GM19455 (cell line): ENCODE measurements around the gene ACE.

Experiments used
- ATAC-seq: cut with Tn5 transposase; IDR thresholded peaks from one replicate; pipeline ENCODE4 v1.9.1; 2021; ENCODE audit not compliant: unreplicated experiment

ACE gene

DNA sequence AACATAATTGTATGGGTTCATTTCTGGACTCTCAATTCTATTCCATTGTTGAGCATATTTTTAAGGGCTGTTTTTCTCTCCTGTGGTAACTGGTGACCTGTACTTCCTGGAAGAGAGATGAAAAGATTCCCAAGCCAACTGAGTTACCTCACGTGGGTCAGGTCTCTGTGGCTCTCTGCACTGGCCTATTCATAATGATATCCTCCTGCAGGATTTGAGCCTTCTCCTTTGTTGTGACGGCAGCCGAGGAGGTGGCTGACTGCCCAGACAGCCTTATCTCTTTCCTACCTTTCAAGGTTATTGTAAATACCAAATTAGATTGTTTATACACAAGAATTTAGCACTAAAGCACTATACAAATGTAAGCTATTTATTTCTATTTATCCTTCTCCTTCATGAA is 2.7 kb upstream of the ACE start:
- ATAC-seq = no peak

DNA sequence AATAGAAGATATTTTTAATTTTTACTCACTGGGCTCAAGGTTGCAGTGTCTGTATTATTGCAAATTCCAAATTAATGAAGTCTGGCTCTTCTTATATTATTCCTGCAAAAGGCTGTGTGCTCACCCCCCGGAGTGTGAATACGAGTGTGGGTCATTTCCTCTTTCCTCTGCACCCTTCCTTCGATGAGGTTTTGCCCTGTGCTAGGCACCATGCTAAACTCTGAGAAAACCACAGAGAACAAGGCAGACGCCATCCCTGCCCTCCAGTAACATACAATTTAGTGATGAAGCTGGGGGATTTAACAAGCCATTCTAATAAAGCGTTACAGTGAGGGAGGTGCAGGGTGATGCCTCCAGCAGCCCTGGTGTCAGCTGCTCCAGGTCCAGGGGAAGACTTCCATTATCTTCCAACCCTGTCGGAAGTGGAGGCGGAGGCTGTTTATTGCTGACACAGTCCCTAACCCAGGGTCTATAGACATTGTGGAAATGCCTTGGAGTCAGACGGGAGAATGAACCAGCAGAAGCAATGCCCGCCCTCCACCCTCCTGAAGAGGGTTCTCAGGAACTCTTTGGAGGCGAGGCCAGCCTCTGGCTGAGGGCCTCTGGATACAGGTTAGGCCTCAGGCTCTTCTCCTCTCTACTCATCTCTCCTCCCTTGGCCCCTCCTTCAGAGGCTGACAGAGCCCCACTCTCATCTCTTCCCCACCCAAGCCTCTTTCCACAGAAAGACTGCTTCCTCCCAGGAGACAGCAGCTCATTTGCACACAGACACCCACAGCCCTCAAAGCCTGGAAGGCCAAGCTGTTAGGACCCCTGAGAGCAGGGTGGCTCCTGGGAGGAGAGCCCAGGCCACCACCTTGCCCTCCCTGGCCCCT is 2.0 kb upstream of the ACE start:
- ATAC-seq = no peak

DNA sequence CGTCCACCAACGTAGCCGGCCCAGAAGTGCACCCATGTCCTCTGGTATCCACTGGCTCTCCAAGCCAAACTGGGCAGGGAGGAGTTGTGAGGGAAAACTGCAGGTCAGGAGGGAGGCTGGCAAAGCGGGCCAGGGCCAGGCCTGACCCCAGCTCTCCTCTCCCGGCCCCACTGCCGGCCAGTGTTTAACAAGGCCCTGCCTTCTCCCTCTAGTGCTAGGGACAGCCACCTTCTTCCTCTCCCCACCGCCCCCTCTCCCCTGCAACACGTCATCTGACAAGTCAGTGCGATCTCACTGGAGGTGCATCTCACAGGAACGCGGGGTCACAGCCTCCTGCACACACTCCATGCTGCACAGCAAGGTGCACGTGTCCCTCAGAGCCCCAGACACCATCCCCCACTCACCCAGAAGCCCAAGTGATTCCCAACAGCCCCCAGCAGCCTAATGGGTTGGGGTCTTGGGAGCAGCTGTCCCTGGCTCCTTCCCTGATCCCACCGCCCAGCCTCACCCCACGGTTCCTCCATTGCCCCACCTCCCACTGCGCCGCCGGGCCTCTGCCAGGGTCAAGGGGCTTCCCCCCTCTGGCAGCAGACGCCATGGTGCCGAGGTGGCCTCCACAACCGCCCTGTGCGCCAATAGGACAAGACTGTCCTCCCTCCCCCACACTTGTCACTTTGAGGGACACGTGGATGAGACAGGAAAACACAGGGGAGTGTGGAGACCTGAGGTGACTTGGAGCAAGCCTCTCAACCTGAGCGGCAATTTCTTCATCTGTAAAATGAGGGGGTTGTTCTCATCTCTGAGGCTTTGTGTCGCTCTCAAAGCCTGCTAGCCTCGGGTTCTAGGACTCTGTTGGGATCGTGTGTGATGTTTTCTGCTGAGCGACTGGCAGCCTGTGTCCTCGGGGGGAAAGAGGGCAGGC is 1.1 kb upstream of the ACE start:
- ATAC-seq = no peak

DNA sequence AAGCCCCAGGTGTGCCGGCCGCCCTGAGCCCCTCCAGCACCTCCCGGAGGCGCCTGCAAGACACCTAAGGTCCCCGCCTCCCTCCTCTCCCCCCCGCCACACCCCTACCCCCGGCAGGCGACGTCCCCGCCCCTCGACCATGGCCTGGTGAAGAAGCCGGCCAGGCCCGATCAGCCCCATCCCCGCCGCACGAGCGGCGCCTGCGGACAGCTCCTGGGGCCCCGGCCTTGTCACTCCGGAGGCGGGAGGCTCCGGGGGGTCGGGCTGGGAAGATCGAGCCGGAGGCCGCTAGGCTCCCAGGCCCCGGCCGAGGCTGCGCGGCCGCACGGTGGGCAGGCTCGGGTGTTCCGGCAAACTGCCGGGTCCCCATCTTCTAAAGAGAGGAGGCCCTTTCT is 405 bp upstream of the ACE start:
- ATAC-seq = no peak

DNA sequence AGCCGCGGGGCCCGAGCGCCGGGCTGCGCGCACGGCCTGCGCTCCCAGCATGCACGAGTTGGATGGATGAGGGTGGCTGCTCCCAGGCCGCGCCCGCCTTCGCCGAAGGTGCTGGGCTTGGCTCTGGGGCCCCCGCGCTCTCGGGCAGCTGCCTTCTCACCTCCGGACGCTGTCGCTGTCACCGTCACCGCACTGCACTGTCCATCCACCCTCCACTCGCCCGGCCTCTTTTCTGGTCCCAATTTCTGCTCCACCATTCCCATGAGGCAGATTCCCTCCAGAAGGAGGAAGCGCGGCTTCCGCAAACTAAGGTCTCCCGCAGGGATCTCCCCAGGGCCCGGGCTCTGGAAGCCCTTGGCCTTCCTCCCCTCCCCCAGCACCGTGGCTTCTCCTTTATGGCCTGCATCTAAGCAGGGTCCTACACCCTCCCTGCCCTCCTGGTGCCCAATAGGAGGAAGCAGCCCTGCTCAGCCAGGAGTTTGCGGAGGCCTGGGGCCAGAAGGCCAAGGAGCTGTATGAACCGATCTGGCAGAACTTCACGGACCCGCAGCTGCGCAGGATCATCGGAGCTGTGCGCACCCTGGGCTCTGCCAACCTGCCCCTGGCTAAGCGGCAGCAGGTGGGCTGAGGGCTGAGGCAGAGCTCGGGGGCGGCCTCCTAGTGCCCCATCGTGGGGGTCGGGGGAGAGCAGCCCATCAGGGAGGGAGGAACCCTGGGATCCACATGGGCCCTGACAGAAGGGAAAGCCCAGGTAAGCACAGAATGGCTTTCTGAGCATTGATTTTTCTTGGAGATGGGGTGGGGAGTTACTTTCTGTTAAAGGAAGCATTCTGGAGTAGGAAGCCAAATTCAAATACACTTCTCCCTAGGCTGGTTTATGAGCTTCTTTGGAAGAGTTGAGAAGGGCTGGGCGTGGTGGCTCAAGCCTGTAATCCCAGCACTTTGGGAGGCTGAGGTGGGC is 899 bp downstream of the ACE start:
- ATAC-seq = peak; percentile 20

DNA sequence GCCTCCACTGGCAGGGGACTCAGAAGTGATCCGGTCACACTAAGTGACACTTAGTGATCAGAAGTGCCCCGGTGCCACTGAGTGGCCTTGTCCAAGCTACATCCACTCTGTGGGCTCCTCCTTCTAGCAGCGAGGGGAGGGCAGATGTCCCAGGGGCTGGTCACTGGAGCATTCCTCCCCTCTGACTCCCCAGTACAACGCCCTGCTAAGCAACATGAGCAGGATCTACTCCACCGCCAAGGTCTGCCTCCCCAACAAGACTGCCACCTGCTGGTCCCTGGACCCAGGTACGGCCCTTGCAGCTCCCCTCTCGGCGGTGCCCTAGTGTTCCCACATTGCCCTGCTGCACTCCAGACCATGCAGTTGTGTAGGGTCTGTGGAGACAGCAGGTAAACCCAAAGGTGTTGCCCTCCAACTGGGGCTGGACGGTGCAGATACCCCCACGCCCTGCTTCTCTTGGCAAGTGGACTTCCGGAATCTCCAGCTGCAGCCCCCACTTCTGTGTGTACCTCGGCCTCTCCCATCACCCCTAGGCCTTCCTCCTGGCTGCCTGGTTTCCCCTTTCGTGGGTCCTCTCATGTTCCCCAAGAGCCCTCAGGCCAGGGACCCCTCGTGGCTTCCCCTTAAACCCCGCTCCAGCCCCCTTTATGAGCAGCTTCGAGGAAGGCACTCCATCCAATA is 2.1 kb downstream of the ACE start:
- ATAC-seq = peak; percentile 71

DNA sequence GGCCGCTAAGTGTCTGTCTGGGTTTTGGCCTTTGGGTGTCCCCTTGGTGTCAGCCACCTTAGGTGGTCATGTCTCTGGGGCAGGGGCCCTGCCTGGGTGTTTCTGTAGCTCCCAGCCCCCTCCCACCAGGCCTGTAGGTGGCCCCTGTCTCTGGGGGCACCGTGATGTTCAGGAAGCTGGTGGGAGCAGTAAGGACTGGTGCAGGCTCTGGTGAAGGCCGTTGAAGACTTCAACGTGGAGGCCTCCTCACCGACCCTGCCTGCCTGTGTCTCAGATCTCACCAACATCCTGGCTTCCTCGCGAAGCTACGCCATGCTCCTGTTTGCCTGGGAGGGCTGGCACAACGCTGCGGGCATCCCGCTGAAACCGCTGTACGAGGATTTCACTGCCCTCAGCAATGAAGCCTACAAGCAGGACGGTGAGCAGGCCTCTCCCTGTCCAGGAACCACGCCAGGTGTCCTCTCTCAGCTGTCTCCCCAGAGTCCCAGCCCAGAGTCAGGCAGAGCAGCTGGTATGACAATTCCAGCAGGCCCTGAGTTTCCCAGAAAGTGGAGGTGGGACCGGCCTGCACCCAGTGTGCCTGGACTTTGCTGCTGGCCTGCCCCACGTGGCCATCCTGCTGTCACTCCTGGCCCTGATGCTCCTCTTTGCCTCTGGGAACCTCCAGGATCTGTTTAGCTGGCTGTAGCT is 2.8 kb downstream of the ACE start:
- no peak for ATAC-seq

DNA sequence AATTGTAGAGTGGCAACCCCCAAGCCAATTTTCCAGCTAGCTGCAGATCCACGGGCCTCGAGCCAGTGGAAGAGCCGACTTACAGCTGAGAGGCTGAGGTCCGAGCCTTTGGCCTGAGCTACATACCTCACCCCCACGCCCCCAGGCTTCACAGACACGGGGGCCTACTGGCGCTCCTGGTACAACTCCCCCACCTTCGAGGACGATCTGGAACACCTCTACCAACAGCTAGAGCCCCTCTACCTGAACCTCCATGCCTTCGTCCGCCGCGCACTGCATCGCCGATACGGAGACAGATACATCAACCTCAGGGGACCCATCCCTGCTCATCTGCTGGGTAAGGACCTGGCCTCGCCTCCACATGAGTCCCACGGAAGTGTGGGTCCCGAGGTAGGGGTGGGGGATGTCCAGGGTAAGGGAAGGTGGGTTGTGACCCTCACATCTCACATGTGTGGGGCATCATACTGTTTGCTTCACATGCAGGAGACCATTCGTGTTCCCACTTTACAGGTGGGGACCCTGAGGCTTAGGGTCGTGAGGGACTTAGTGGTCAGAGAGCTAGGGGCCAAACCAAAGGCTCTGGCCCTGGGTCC is 3.4 kb downstream of the ACE start:
- no peak for ATAC-seq

DNA sequence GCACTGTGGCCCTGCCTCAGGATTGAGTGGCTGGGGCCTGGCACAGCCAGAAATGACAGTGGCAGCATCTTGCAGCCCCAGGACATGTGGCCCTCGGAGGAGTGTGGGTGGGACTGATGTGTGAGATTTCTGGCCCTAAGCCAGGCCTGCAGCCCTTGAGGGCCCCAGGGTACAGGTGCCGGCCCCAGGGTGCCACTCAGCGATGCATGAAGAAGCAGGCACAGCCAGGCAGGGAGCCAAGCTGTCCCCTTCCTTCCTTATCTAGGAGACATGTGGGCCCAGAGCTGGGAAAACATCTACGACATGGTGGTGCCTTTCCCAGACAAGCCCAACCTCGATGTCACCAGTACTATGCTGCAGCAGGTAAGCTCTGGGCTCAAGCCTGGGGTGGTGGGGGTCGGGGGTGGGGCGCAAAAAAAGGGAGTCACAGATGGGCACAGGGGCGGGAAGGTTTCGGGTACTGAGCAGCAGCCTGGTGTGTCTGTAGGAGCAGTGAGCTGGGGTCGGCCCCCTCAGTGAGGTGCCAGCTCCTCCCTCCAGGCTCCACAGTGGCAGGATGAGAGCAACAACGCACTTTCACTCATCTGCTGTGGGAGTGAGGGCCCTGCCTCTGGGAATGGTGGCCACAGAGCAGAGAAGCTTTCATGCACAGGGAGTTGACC is 4.1 kb downstream of the ACE start:
- ATAC-seq = no peak

DNA sequence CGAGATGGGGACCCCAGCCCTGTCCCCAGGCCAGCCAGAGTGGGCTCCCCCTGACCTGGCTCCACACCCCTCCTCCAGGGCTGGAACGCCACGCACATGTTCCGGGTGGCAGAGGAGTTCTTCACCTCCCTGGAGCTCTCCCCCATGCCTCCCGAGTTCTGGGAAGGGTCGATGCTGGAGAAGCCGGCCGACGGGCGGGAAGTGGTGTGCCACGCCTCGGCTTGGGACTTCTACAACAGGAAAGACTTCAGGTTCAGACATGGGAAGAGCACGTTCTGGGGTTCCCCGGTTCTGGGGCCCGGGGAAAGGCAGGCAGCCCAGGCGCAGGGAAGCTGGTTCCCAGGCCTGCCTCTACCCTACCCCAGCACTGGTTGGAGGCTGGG is 4.6 kb downstream of the ACE start:
- no peak for ATAC-seq

DNA sequence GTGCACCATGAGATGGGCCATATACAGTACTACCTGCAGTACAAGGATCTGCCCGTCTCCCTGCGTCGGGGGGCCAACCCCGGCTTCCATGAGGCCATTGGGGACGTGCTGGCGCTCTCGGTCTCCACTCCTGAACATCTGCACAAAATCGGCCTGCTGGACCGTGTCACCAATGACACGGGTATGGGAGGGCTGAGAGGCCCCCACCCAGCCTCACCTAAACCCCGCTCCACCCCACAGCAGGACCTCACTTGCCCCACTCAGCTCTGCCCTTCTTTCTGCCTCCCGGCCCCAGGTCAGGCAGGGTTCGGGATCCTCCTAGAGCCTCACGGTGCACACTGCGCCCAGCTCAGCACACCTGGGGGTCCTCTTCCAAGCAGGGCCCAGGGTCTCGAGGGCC is 5.6 kb downstream of the ACE start:
- ATAC-seq = no peak

DNA sequence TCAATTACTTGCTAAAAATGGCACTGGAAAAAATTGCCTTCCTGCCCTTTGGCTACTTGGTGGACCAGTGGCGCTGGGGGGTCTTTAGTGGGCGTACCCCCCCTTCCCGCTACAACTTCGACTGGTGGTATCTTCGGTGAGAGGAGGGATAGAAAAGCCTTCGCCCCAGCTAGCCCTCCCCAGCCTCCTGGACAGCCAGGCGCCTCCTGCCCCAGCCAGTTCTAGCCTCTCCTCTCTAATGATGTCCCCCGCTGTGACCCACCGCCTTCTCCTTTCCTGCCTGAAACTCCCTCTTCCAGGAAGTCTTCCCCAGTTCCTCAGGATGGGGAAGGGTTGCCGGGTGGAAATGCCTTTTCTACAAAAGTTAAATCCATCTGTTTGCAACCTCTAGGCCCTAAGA is 6.2 kb downstream of the ACE start:
- ATAC-seq = no peak

DNA sequence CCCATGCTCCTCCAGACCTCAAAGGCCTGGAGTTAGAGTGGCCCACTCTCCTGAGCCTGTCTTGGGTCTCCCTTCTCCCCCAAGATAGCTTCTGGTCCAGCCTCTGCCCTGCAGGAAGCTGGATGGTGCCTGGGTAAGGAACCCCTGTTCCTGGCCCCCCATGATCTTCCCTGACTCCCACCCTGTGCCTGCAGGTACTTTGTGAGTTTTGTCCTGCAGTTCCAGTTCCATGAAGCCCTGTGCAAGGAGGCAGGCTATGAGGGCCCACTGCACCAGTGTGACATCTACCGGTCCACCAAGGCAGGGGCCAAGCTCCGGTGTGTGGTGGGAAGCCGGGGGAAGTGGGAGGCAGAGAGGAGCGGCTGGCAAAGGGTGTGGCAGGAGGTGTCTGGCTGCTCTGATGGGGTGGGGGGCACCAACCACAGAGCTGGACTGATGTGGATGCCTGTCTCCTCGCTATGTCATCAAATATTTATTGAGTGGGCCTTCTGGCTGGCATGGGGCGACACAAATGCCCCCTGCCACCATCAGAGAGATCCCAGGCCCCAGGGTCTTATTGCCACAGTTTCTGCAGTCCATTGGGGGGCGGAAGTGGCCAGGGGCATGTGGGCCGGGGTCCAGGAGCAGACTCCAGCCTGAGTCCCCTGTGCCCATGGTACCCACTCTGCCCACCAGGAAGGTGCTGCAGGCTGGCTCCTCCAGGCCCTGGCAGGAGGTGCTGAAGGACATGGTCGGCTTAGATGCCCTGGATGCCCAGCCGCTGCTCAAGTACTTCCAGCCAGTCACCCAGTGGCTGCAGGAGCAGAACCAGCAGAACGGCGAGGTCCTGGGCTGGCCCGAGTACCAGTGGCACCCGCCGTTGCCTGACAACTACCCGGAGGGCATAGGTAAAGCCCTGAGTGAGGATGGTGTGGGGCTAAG is 7.1 kb downstream of the ACE start:
- ATAC-seq = no peak

DNA sequence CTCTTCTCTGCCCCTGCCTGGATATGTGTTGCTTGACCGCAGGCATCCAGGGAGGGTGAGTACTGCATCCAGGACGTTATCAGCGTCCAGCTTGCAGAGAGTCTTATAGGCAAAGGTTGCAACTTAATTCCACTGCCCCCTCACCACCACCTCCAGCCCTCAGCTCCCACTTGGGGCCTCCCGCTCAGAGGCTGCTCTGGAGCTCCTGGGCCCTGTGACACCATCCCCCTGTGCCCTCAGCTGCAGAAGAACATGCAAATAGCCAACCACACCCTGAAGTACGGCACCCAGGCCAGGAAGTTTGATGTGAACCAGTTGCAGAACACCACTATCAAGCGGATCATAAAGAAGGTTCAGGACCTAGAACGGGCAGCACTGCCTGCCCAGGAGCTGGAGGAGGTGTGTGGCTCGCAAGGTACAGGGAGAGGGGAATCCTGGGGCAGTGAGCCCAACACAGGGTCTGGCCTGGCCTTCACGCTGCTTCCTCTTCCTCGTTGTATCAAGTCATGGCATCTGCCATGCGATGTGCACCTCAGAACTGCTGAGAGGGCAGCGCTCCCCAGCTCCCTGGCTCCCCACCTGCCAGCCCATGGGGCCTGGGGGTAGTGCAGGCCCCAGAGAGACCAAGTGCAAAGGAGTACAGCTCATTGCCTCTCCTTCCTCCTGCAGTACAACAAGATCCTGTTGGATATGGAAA is 9.6 kb downstream of the ACE start:
- ATAC-seq = no peak

DNA sequence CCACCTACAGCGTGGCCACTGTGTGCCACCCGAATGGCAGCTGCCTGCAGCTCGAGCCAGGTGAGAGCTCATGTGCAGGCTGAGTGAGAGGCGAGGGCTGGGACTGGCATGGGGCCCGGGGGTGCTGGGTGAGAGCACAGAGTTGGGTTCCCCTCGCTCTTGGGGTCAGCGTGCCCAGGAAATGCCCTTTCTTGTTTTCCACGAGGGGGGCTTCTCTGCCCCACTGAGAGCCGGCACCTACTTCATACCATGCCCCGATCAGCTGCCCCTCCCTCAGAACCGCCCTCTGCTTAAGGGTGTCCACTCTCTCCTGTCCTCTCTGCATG is 10.1 kb downstream of the ACE start:
- no peak for ATAC-seq

DNA sequence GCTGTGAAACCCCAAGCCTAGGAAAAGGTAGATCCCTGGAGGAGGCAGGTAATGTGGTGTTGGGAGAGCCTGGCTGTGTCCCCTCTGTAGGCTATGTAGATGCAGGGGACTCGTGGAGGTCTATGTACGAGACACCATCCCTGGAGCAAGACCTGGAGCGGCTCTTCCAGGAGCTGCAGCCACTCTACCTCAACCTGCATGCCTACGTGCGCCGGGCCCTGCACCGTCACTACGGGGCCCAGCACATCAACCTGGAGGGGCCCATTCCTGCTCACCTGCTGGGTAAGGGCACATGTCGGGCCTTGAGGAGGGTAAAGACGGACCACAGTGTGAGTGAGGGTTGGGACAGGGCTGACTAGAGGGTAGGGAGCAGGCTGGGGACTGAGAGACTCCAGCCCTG is 12.0 kb downstream of the ACE start:
- no peak for ATAC-seq

DNA sequence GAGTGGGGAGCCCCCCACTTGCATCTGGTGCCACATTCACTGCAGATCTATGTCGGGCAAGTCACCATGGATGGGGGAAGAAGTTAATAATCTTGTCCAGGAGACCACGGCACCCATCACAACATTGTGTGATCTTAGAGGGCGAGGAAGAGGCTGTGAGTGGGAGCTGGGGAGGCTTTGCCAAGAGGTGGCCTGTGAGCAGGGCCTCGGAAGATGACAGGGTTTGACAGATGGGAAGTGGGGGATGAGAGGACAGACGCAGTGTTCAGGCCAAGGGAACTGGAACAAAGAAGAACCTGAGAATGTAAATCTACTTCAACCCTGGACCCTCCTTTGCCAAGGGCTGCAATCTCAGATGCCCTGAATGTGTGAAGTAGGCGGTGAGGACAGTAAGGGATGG is 12.4 kb downstream of the ACE start:
- ATAC-seq = no peak
